Measurements from ENCODE around the gene FGF19.

FGF19 gene

DNA sequence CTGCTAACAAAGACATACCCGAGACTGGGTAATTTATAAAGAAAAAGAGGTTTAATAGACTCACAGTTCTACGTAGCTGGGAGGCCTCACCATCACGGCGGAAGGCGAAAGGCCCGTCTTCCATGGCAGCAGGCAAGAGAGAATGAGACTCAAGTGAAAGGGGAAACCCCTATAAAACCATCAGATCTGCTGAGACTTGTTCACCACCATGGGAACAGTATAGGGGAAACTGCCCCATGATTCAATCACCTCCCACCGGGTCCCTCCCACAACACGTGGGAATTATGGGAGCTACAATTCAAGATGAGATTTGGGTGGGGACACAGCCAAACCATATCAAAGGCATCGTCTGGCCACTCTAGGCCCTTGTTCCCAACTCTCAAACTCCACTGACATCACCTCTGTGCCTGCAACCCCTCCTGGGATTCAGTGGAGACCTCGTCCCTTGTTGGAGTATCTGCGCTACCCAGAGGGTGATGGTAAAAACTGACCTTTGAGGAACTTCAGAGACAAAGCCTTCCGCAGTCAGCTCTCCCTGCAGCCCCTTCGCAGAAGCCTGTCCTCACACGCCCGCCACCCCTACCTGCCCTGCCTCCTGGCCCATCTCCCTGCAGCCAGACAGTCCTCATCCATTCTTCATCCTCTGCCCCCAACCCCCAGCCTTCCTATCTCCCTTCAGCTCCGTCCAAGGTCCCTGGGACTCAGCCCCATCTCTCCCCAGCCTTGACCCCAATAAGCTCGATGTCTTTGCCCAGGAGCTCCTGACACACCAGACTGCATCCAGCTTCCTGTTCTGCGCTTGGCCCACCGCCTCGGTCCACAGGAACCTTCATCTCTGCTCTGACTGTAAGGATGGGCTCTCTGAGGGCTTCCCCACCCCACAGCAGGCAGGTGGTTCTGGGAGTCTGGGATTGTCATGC lies 47.0 kb downstream of the FGF19 start:
- Histone ChIP-seq H3K4me3 (ENCODE audit: low read depth in 1 of 2, low read length in 2 of 2) (no peak overlapping the region), H3K4me2 (ENCODE audit: insufficient read depth, low read length) (no peak overlapping the region), H3K4me1 (ENCODE audit: insufficient read depth, low read length) (no peaks in the 10 kb centered on the region), H3K27ac (ENCODE audit: low read length) (no peak overlapping the region), H4K20me1 (ENCODE audit: insufficient read depth, low read length) (peaks cover 3% of the 10 kb centered on the region; the same call in 1 of the 2 replicates), H3K9ac (ENCODE audit: low read depth, low read length) (no peak overlapping the region), H2AFZ (ENCODE audit: low read depth, low read length) (no peak overlapping the region), H3K9me3 (ENCODE audit: insufficient read depth, low read length, severe bottlenecking) (no peaks in the 10 kb centered on the region), H3K36me3 (ENCODE audit: insufficient read depth, low read length) (no peaks in the 10 kb centered on the region), H3K79me2 (ENCODE audit: insufficient read depth, low read length) (no peaks in the 10 kb centered on the region), H3K27me3 (ENCODE audit: insufficient read depth, low read length, poor library complexity) (no peaks in the 10 kb centered on the region)
- DNase-seq (no peak), ATAC-seq (ENCODE audit: insufficient read depth, low read depth) (no peak)
- TF ChIP-seq, protein P1, sequence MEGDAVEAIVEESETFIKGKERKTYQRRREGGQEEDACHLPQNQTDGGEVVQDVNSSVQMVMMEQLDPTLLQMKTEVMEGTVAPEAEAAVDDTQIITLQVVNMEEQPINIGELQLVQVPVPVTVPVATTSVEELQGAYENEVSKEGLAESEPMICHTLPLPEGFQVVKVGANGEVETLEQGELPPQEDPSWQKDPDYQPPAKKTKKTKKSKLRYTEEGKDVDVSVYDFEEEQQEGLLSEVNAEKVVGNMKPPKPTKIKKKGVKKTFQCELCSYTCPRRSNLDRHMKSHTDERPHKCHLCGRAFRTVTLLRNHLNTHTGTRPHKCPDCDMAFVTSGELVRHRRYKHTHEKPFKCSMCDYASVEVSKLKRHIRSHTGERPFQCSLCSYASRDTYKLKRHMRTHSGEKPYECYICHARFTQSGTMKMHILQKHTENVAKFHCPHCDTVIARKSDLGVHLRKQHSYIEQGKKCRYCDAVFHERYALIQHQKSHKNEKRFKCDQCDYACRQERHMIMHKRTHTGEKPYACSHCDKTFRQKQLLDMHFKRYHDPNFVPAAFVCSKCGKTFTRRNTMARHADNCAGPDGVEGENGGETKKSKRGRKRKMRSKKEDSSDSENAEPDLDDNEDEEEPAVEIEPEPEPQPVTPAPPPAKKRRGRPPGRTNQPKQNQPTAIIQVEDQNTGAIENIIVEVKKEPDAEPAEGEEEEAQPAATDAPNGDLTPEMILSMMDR (IDR thresholded peaks at IDR 0.05; ENCODE audit: borderline replicate concordance, extremely low read depth, low read length, poor library complexity, severe bottlenecking) = no peak
- TF ChIP-seq EZH2 (IDR thresholded peaks at IDR 0.05; ENCODE audit: borderline replicate concordance, low read depth, low read length, severe bottlenecking) = no peak

DNA sequence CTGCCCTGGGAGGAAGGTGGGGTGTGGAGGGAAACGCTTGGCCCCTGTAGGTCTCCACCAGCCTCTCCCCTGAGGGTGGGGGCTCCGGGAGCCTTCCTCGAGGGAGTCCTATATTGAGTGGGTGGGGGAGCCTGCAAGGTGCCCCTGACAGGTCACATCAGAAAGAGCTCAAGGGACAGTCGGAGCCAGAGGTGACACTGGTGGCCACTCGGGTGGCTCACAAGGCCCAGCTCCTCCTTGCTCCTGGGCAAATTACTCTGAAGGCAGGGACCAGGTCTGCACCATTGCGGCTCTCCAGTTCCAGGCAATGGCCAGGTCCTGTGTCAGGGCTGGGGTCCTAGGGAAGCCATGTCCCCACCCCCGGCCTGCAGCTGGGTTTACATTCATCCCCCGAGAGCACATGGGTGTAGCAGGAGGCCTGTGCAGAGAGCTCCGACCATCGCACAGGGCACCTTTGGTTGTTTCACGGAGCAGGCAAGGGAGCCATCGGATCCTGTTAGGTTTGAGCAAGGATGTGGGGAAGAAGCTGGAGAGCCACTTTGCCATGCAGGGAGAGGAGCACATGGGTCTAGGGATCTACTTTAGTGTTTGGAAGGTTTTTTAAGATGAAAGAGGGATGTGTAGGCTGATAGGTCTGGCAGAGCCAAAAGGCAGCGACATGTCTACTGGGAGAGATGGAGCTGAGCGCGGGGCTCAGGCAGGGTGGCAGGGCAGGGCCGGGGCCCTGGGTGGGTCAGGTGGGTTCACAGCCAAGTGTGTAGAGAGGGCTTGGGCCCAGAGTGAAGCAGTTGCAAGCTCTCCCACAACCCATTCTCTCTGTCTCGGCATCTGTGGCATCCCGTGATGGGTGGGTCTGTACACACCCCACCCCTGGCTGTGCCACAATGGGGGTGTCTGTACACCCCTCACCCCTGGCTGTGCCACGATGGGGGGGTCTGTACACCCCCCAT lies 48.1 kb downstream of the FGF19 start:
- H3K79me2 ChIP-seq (ENCODE audit: insufficient read depth, low read length) = no peaks in the 10 kb centered on the region
- no peak overlapping the region for H3K9ac ChIP-seq (ENCODE audit: low read depth, low read length)
- H2AFZ ChIP-seq (ENCODE audit: low read depth, low read length) = no peak overlapping the region
- TF ChIP-seq, protein P1 (IDR thresholded peaks at IDR 0.05; ENCODE audit: borderline replicate concordance, extremely low read depth, low read length, poor library complexity, severe bottlenecking) = no peak
- no peaks in the 10 kb centered on the region for H3K9me3 ChIP-seq (ENCODE audit: insufficient read depth, low read length, severe bottlenecking)
- H3K27me3 ChIP-seq (ENCODE audit: insufficient read depth, low read length, poor library complexity) = no peaks in the 10 kb centered on the region
- no peak for ATAC-seq (ENCODE audit: insufficient read depth, low read depth)
- H3K36me3 ChIP-seq (ENCODE audit: insufficient read depth, low read length) = no peaks in the 10 kb centered on the region
- H3K4me1 ChIP-seq (ENCODE audit: insufficient read depth, low read length) = no peaks in the 10 kb centered on the region
- no peak overlapping the region for H3K27ac ChIP-seq (ENCODE audit: low read length)
- no peak overlapping the region for H3K4me3 ChIP-seq (ENCODE audit: low read depth in 1 of 2, low read length in 2 of 2)
- no peak overlapping the region for H3K4me2 ChIP-seq (ENCODE audit: insufficient read depth, low read length)
- peaks cover 3% of the 10 kb centered on the region; the same call in 1 of the 2 replicates for H4K20me1 ChIP-seq (ENCODE audit: insufficient read depth, low read length)
- no peak for DNase-seq

DNA sequence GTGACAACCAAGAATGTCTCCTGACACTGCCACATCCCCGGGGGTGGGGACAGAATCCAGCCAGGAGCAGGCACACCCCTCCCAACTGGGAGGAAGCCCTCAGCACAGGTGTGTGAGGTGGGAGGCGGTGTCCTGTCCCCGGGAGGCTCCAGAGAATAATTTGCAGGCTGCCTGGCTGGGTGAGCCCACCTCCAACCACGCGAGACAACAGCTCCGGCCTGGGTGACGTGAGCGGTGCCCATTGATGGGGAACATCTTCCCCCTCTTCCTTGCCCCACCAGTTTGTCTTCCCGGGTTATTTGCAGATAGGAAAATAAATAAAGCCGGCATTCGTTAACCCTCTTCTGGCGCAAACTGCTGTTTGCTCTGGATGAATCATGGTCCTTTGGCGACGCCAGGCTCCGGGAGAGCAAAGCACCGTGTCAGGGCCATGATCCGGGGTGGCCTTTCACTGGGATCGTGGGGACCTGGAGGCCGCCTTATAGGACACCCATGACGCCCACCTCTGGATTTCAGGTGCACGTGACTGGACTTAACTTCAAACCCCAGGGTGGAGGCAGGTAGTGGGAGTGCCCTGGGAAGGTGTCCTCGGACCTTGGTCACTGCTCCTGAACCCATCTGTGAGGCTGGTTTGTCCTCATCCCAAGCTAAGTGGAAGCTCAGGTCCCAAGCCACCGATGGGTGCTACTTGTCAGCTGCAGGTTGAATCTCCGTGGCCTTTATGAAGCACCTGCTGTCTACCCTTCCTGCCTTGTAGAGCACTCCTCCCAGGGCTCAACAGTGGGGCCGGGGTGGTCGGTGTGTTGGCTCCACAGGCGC lies 49.0 kb downstream of the FGF19 start:
- no peak overlapping the region for H2AFZ ChIP-seq (ENCODE audit: low read depth, low read length)
- ATAC-seq (ENCODE audit: insufficient read depth, low read depth) (no peak), DNase-seq (no peak)
- H3K27ac ChIP-seq (ENCODE audit: low read length) = no peak overlapping the region
- no peaks in the 10 kb centered on the region for H3K4me1 ChIP-seq (ENCODE audit: insufficient read depth, low read length)
- H4K20me1 ChIP-seq (ENCODE audit: insufficient read depth, low read length) = peaks cover 3% of the 10 kb centered on the region; the same call in 1 of the 2 replicates
- H3K9ac ChIP-seq (ENCODE audit: low read depth, low read length) = no peak overlapping the region
- H3K4me2 ChIP-seq (ENCODE audit: insufficient read depth, low read length) = no peak overlapping the region
- no peak for TF ChIP-seq EZH2 (IDR thresholded peaks at IDR 0.05; ENCODE audit: borderline replicate concordance, low read depth, low read length, severe bottlenecking)
- TF ChIP-seq, protein P1 (IDR thresholded peaks at IDR 0.05; ENCODE audit: borderline replicate concordance, extremely low read depth, low read length, poor library complexity, severe bottlenecking) = no peak
- H3K27me3 ChIP-seq (ENCODE audit: insufficient read depth, low read length, poor library complexity) = no peaks in the 10 kb centered on the region
- H3K36me3 ChIP-seq (ENCODE audit: insufficient read depth, low read length) = no peaks in the 10 kb centered on the region
- no peaks in the 10 kb centered on the region for H3K79me2 ChIP-seq (ENCODE audit: insufficient read depth, low read length)
- no peak overlapping the region for H3K4me3 ChIP-seq (ENCODE audit: low read depth in 1 of 2, low read length in 2 of 2)
- H3K9me3 ChIP-seq (ENCODE audit: insufficient read depth, low read length, severe bottlenecking) = no peaks in the 10 kb centered on the region
